GM18502 (cell line): ENCODE data around the gene HIVEP3.
"Not testable (repeated sequence)": the region's sequence is repeated elsewhere in the genome, so short reads cannot be mapped to it uniquely, and the experiment has no call there.

Experiments used
- ATAC-seq: cut with Tn5 transposase; IDR thresholded peaks from one replicate; pipeline ENCODE4 v1.9.1; 2021; ENCODE audit warnings: mild to moderate bottlenecking; ENCODE audit not compliant: unreplicated experiment, poor library complexity

HIVEP3 gene

GRCh38 chr1:41924911-41925310 lies 6.2 kb upstream of the HIVEP3 start:
- ATAC-seq, result no peak

- not testable (repeated sequence) for ATAC-seq
Observed at GRCh38 chr1:41921271-41921670, 2.5 kb upstream of the HIVEP3 start.

- no peak for ATAC-seq
Observed at GRCh38 chr1:41920658-41921057, 1.9 kb upstream of the HIVEP3 start.

GRCh38 chr1:41919764-41920397 lies 1.2 kb upstream of the HIVEP3 start:
- ATAC-seq, result peak; percentile 92

- ATAC-seq, result no peak
Observed at GRCh38 chr1:41919131-41919530, 409 bp upstream of the HIVEP3 start.

GRCh38 chr1:41917835-41918449 lies 780 bp downstream of the HIVEP3 start:
- ATAC-seq, result no peak

GRCh38 chr1:41917076-41917475 lies 1.6 kb downstream of the HIVEP3 start:
- no peak for ATAC-seq

- no peak for ATAC-seq
Observed at GRCh38 chr1:41915786-41916571, 2.7 kb downstream of the HIVEP3 start.

GRCh38 chr1:41914516-41914915 lies 4.2 kb downstream of the HIVEP3 start:
- no peak for ATAC-seq

GRCh38 chr1:41913014-41913413 lies 5.7 kb downstream of the HIVEP3 start:
- no peak for ATAC-seq

GRCh38 chr1:41908288-41908895 lies 10.3 kb downstream of the HIVEP3 start:
- no peak for ATAC-seq

GRCh38 chr1:41907446-41907845 lies 11.3 kb downstream of the HIVEP3 start:
- ATAC-seq, result no peak

GRCh38 chr1:41906943-41907342 lies 11.8 kb downstream of the HIVEP3 start:
- ATAC-seq, result no peak

GRCh38 chr1:41905093-41905675 lies 13.5 kb downstream of the HIVEP3 start:
- ATAC-seq, result no peak

GRCh38 chr1:41902664-41903063 lies 16.1 kb downstream of the HIVEP3 start:
- no peak for ATAC-seq

GRCh38 chr1:41902159-41902577 lies 16.6 kb downstream of the HIVEP3 start:
- no peak for ATAC-seq

GRCh38 chr1:41901551-41901950 lies 17.2 kb downstream of the HIVEP3 start:
- no peak for ATAC-seq

- ATAC-seq, result no peak
Observed at GRCh38 chr1:41900603-41901444, 17.9 kb downstream of the HIVEP3 start.

- no peak for ATAC-seq
Observed at GRCh38 chr1:41898191-41898713, 20.5 kb downstream of the HIVEP3 start.

- no peak for ATAC-seq
Observed at GRCh38 chr1:41895552-41895951, 23.2 kb downstream of the HIVEP3 start.
